ENCODE results near the gene COL15A1.

Gene COL15A1

DNA sequence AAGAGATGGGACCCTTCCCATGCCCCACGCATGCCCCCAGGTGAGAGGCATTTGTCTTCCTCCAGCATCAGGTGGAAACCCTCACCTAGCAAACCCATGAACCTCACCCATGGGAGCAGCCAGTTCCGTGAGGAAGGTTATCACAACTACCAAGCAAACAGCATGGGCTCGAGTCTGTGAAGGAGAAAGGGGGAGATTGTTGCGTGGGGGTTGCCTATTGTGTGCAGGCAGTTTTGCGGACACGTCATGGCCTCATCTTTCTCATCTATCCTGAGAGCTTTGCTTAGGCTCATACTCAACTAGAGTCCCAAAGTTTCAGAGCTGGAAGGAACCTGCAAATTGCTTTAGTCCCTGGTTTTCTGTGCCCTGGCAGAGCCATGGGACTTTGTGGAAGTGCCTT lies 87.6 kb downstream of the COL15A1 start:
- Histone ChIP-seq H3K4me1 (ENCODE audit: control insufficient read depth in 1 of 2, insufficient read depth in 2 of 2, low read length in 2 of 2) (peaks cover 4 to 6% of the 10 kb centered on the region in 2 experiments), H3K4me3 (ENCODE audit: low read depth, low read length) (peak overlapping the region; percentile 3), H3K4ac (ENCODE audit: low read depth, low read length) (no peak overlapping the region), H3K27ac (ENCODE audit: low read depth, low read length) (no peak overlapping the region), H2BK12ac (ENCODE audit: low read length) (peak overlapping the region; percentile 19), H3K14ac (ENCODE audit: low read length) (peak overlapping the region; percentile 4), H3K23ac (ENCODE audit: low read length) (no peak overlapping the region), H2BK120ac (ENCODE audit: insufficient read depth, low read length, poor library complexity) (peak overlapping the region; percentile 37), H3K79me2 (ENCODE audit: control insufficient read depth, insufficient read depth, low read length, poor library complexity) (no peaks in the 10 kb centered on the region), H4K12ac (ENCODE audit: low read depth, low read length) (no peak overlapping the region), H3K27me3 (ENCODE audit: insufficient read depth, low read length) (no peaks in the 10 kb centered on the region), H3K4me2 (ENCODE audit: low read length) (no peak overlapping the region), H2AK5ac (ENCODE audit: low read length) (peak overlapping the region; percentile 55), H2AFZ (ENCODE audit: insufficient read depth, low read length, poor library complexity) (no peak overlapping the region), H4K91ac (ENCODE audit: low read depth, low read length) (peak overlapping the region; percentile 36), H3K36me3 (ENCODE audit: control insufficient read depth in 1 of 2, insufficient read depth in 2 of 2, low read length in 2 of 2) (no peaks in the 10 kb centered on the region), H4K8ac (ENCODE audit: low read depth, low read length) (no peak overlapping the region), H3K9me3 (ENCODE audit: insufficient read depth, low read depth, low read length) (peaks cover 3% of the 10 kb centered on the region), H2BK5ac (ENCODE audit: low read depth, low read length, poor library complexity) (peak overlapping the region; percentile 19), H3K9ac (ENCODE audit: low read length) (no peak overlapping the region), H3K79me1 (ENCODE audit: low read length) (peaks cover 7% of the 10 kb centered on the region), H3K18ac (ENCODE audit: low read length) (no peak overlapping the region)
- WGBS (ENCODE audit: extremely low coverage, insufficient coverage, insufficient read length), result no CpG with 5 or more reads among the region's 6 CpGs
- DNase-seq, result no peak

DNA sequence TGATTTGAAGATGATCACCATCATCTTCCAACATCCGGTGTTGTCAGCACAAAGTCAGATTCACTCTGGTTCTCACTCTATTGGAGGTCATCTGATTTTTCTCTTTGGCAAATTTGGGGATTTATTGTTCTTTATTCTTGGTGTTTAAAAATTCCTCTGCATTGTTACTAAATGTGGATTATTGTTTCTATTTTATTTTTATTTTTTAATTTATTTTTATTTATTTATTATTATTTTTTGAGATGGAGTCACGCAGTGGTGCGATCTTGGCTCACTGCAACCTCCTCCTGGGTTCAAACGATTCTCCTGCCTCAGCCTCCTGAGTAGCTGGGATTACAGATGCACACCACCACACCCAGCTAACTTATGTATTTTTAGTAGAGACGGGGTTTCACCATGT lies 88.3 kb downstream of the COL15A1 start:
- Histone ChIP-seq H3K27ac (ENCODE audit: low read depth, low read length) (no peak overlapping the region), H3K79me1 (ENCODE audit: low read length) (peaks cover 7% of the 10 kb centered on the region), H2AK5ac (ENCODE audit: low read length) (no peak overlapping the region), H4K12ac (ENCODE audit: low read depth, low read length) (no peak overlapping the region), H3K14ac (ENCODE audit: low read length) (no peak overlapping the region), H3K4me3 (ENCODE audit: low read depth, low read length) (no peak overlapping the region), H3K27me3 (ENCODE audit: insufficient read depth, low read length) (no peaks in the 10 kb centered on the region), H3K79me2 (ENCODE audit: control insufficient read depth, insufficient read depth, low read length, poor library complexity) (no peaks in the 10 kb centered on the region), H3K4me1 (ENCODE audit: control insufficient read depth in 1 of 2, insufficient read depth in 2 of 2, low read length in 2 of 2) (peaks cover 4% of the 10 kb centered on the region in 2 experiments), H3K36me3 (ENCODE audit: control insufficient read depth in 1 of 2, insufficient read depth in 2 of 2, low read length in 2 of 2) (no peaks in the 10 kb centered on the region), H3K9me3 (ENCODE audit: insufficient read depth, low read depth, low read length) (peaks cover 3% of the 10 kb centered on the region), H3K9ac (ENCODE audit: low read length) (no peak overlapping the region), H2BK12ac (ENCODE audit: low read length) (no peak overlapping the region), H4K91ac (ENCODE audit: low read depth, low read length) (no peak overlapping the region), H3K18ac (ENCODE audit: low read length) (no peak overlapping the region), H2BK5ac (ENCODE audit: low read depth, low read length, poor library complexity) (no peak overlapping the region), H3K4me2 (ENCODE audit: low read length) (no peak overlapping the region), H2AFZ (ENCODE audit: insufficient read depth, low read length, poor library complexity) (no peak overlapping the region), H4K8ac (ENCODE audit: low read depth, low read length) (no peak overlapping the region), H3K23ac (ENCODE audit: low read length) (no peak overlapping the region), H2BK120ac (ENCODE audit: insufficient read depth, low read length, poor library complexity) (no peak overlapping the region), H3K4ac (ENCODE audit: low read depth, low read length) (no peak overlapping the region)
- WGBS (ENCODE audit: extremely low coverage, insufficient coverage, insufficient read length), result no CpG with 5 or more reads among the region's 5 CpGs
- DNase-seq, result no peak

DNA sequence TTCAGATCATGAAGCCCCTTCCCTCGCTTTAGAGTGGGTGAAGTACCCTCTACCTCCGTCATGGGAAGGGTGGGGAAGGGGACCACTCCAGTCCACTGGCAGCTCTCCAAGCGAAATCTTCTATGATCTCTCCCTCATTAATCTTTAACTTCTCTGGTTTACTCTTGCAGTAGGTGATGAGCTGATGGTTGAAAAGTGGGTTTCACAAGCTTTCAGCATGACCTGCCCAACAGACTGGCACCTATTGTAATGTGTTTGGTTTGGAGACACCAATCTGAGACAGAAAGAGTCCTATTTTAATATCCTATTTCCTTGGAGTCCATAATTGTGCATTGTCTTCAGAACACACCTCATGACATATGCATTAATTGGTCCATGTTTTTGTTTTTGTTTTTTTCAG lies 90.4 kb downstream of the COL15A1 start:
- Histone ChIP-seq H3K4me1 (ENCODE audit: control insufficient read depth in 1 of 2, insufficient read depth in 2 of 2, low read length in 2 of 2) (peaks cover 4 to 7% of the 10 kb centered on the region in 2 experiments), H3K23ac (ENCODE audit: low read length) (no peak overlapping the region), H2BK120ac (ENCODE audit: insufficient read depth, low read length, poor library complexity) (no peak overlapping the region), H3K79me2 (ENCODE audit: control insufficient read depth, insufficient read depth, low read length, poor library complexity) (no peaks in the 10 kb centered on the region), H2AK5ac (ENCODE audit: low read length) (no peak overlapping the region), H3K27me3 (ENCODE audit: insufficient read depth, low read length) (no peaks in the 10 kb centered on the region), H3K9ac (ENCODE audit: low read length) (no peak overlapping the region), H2AFZ (ENCODE audit: insufficient read depth, low read length, poor library complexity) (no peak overlapping the region), H3K4me2 (ENCODE audit: low read length) (no peak overlapping the region), H4K91ac (ENCODE audit: low read depth, low read length) (no peak overlapping the region), H3K27ac (ENCODE audit: low read depth, low read length) (no peak overlapping the region), H3K14ac (ENCODE audit: low read length) (no peak overlapping the region), H3K4me3 (ENCODE audit: low read depth, low read length) (no peak overlapping the region), H2BK12ac (ENCODE audit: low read length) (no peak overlapping the region), H4K12ac (ENCODE audit: low read depth, low read length) (no peak overlapping the region), H2BK5ac (ENCODE audit: low read depth, low read length, poor library complexity) (no peak overlapping the region), H4K8ac (ENCODE audit: low read depth, low read length) (no peak overlapping the region), H3K18ac (ENCODE audit: low read length) (no peak overlapping the region), H3K9me3 (ENCODE audit: insufficient read depth, low read depth, low read length) (peaks cover 3% of the 10 kb centered on the region), H3K36me3 (ENCODE audit: control insufficient read depth in 1 of 2, insufficient read depth in 2 of 2, low read length in 2 of 2) (no peaks in the 10 kb centered on the region), H3K79me1 (ENCODE audit: low read length) (peaks cover 7% of the 10 kb centered on the region), H3K4ac (ENCODE audit: low read depth, low read length) (no peak overlapping the region)
- no CpG with 5 or more reads among the region's 3 CpGs for WGBS (ENCODE audit: extremely low coverage, insufficient coverage, insufficient read length)
- DNase-seq, result no peak

DNA sequence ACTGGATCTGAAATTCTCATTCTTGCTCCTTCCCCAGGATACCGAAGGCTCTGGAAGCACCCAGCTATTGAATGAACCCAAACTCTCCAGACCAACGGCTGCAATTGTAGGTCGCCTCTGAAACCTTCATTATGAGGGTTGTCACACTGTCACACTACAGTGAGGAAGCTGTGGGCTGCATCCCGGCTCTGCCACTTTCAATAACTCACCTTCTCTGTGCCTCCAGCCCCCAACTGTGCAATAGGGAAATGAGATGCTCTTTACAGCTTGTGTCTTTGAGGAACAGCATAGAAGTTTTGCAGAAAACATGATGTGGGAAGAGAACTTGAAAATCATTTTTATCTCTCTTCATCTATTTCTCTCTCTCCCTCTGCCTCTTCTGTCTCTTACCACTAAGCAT lies 91.6 kb downstream of the COL15A1 start:
- Histone ChIP-seq H3K4me3 (ENCODE audit: low read depth, low read length) (no peak overlapping the region), H3K4me2 (ENCODE audit: low read length) (no peak overlapping the region), H2AFZ (ENCODE audit: insufficient read depth, low read length, poor library complexity) (no peak overlapping the region), H3K14ac (ENCODE audit: low read length) (no peak overlapping the region), H3K36me3 (ENCODE audit: control insufficient read depth in 1 of 2, insufficient read depth in 2 of 2, low read length in 2 of 2) (no peaks in the 10 kb centered on the region), H3K9ac (ENCODE audit: low read length) (no peak overlapping the region), H3K4ac (ENCODE audit: low read depth, low read length) (no peak overlapping the region), H3K79me2 (ENCODE audit: control insufficient read depth, insufficient read depth, low read length, poor library complexity) (no peaks in the 10 kb centered on the region), H2BK12ac (ENCODE audit: low read length) (no peak overlapping the region), H2BK5ac (ENCODE audit: low read depth, low read length, poor library complexity) (no peak overlapping the region), H4K12ac (ENCODE audit: low read depth, low read length) (no peak overlapping the region), H4K8ac (ENCODE audit: low read depth, low read length) (no peak overlapping the region), H3K27ac (ENCODE audit: low read depth, low read length) (no peak overlapping the region), H3K4me1 (ENCODE audit: control insufficient read depth in 1 of 2, insufficient read depth in 2 of 2, low read length in 2 of 2) (peaks cover 6 to 14% of the 10 kb centered on the region in 2 experiments), H3K9me3 (ENCODE audit: insufficient read depth, low read depth, low read length) (peaks cover 3% of the 10 kb centered on the region), H3K18ac (ENCODE audit: low read length) (no peak overlapping the region), H4K91ac (ENCODE audit: low read depth, low read length) (no peak overlapping the region), H3K27me3 (ENCODE audit: insufficient read depth, low read length) (no peaks in the 10 kb centered on the region), H2BK120ac (ENCODE audit: insufficient read depth, low read length, poor library complexity) (no peak overlapping the region), H2AK5ac (ENCODE audit: low read length) (no peak overlapping the region), H3K23ac (ENCODE audit: low read length) (no peak overlapping the region), H3K79me1 (ENCODE audit: low read length) (peaks cover 14% of the 10 kb centered on the region)
- DNase-seq, result no peak
- no CpG with 5 or more reads among the region's 4 CpGs for WGBS (ENCODE audit: extremely low coverage, insufficient coverage, insufficient read length)

Measured in trophoblast cell (in vitro differentiated cells and primary cell).